ENCODE results near the gene ABCA13.

DNA sequence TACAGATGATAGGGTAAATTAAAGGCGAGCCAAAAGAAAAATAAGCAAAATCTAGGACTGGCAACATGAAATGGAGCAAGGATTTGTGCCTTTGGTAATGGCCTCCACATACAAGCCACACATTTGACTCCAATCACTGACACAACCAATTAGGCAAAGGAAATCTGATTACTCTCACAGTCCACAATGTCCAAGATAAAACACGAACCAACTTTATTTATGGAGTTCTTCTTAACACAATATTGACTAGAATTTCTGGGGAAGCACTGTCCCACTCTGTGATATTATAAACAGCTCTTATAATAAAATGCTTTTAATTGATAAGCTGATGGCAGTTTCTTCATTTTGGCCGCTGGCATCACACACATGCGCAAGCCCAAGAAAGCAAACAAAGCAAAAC is 334.2 kb downstream of the ABCA13 start:
- TF ChIP-seq TAF1 (IDR thresholded peaks at IDR 0.05; ENCODE audit: borderline replicate concordance, insufficient read depth, low read length), result no peak
- TF ChIP-seq POLR2AphosphoS5 (IDR thresholded peaks at IDR 0.05; ENCODE audit: low read depth, low read length), result no peak
- no peak for TF ChIP-seq SIN3A (IDR thresholded peaks at IDR 0.05; ENCODE audit: borderline replicate concordance, insufficient read depth, low read length)
